ENCODE data around the gene ANAPC4. TPM values are rescaled to one million over a fixed set of nuclear protein-coding genes. Genes with fewer than 3 reads are reported as not detected.

Gene ANAPC4
- polyA plus RNA-seq, 1 donor from 2014 or later = 78.1 TPM

GRCh38 chr4:25410820-25411529, 33.9 kb downstream of the ANAPC4 start:
- Histone ChIP-seq H3K36me3 (ENCODE audit: insufficient read depth, low read length) (no peaks in the 10 kb centered on the region), H3K27me3 (ENCODE audit: insufficient read depth, low read depth, low read length) (no peaks in the 10 kb centered on the region), H3K9me2 (ENCODE audit: insufficient read depth, low read length) (no peaks in the 10 kb centered on the region), H4K20me1 (ENCODE audit: insufficient read depth) (no peaks in the 10 kb centered on the region), H3K9ac (ENCODE audit: low read length) (no peak overlapping the region), H3K4me3 (ENCODE audit: low read length) (no peak overlapping the region), H3K9me3 (ENCODE audit: low read length) (no peaks in the 10 kb centered on the region), H2AFZ (ENCODE audit: low read depth, low read length) (no peak overlapping the region), H3K27ac (ENCODE audit: low read length) (no peak overlapping the region), H3K4me2 (ENCODE audit: low read length) (no peak overlapping the region), H3F3A (ENCODE audit: insufficient read depth, low read length, poor library complexity, severe bottlenecking) (no peaks in the 10 kb centered on the region), H3K79me2 (replicated peaks; ENCODE audit: insufficient read depth, low read length) (no peaks in the 10 kb centered on the region)
- no peak for TF ChIP-seq RAD21 (conservative IDR thresholded peaks at IDR 0.05)
- TF ChIP-seq EZH2 (IDR thresholded peaks at IDR 0.05; ENCODE audit: borderline replicate concordance, insufficient read depth, low read length, poor library complexity, severe bottlenecking) = no peak
- no peak for TF ChIP-seq POLR2AphosphoS5 (IDR thresholded peaks at IDR 0.05)
- TF ChIP-seq TAF1 (IDR thresholded peaks at IDR 0.05; ENCODE audit: low read depth) = no peak
- TF ChIP-seq SMC3 (conservative IDR thresholded peaks at IDR 0.05; ENCODE audit: poor library complexity) = no peak
- TF ChIP-seq MXI1 (conservative IDR thresholded peaks at IDR 0.05; ENCODE audit: poor library complexity, severe bottlenecking) = no peak
- TF ChIP-seq, protein P1, sequence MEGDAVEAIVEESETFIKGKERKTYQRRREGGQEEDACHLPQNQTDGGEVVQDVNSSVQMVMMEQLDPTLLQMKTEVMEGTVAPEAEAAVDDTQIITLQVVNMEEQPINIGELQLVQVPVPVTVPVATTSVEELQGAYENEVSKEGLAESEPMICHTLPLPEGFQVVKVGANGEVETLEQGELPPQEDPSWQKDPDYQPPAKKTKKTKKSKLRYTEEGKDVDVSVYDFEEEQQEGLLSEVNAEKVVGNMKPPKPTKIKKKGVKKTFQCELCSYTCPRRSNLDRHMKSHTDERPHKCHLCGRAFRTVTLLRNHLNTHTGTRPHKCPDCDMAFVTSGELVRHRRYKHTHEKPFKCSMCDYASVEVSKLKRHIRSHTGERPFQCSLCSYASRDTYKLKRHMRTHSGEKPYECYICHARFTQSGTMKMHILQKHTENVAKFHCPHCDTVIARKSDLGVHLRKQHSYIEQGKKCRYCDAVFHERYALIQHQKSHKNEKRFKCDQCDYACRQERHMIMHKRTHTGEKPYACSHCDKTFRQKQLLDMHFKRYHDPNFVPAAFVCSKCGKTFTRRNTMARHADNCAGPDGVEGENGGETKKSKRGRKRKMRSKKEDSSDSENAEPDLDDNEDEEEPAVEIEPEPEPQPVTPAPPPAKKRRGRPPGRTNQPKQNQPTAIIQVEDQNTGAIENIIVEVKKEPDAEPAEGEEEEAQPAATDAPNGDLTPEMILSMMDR (IDR thresholded peaks at IDR 0.05; ENCODE audit: poor library complexity, severe bottlenecking) = no peak
- TF ChIP-seq REST (IDR thresholded peaks at IDR 0.05; ENCODE audit: borderline replicate concordance) = no peak
- TF ChIP-seq EP300 (conservative IDR thresholded peaks at IDR 0.05; ENCODE audit: poor library complexity, severe bottlenecking) = no peak

DNA sequence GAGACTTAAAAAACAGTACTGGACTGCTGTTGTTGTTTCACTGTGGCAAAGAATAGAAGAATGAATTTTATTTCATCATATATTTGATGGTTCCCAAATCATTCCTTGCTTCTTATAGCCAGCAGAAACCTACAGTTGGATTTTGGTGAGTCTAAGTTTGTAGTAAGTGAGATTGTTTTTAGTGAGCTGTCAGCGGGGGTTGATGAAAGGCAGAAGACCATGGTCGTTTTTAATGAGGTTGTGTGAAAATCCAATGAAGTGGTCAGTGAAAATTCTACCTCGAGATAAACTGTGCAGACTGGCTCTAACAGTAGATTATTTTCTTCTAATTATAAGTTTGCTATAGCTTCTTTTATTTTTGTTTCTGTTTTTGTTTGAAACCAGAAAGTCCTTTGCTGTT, 36.2 kb downstream of the ANAPC4 start:
- H2AFZ ChIP-seq (ENCODE audit: low read depth, low read length) = no peak overlapping the region
- H3F3A ChIP-seq (ENCODE audit: insufficient read depth, low read length, poor library complexity, severe bottlenecking) = no peaks in the 10 kb centered on the region
- no peaks in the 10 kb centered on the region for H3K36me3 ChIP-seq (ENCODE audit: insufficient read depth, low read length)
- H3K79me2 ChIP-seq (replicated peaks; ENCODE audit: insufficient read depth, low read length) = no peaks in the 10 kb centered on the region
- no peaks in the 10 kb centered on the region for H4K20me1 ChIP-seq (ENCODE audit: insufficient read depth)
- H3K4me2 ChIP-seq (ENCODE audit: low read length) = no peak overlapping the region
- H3K27me3 ChIP-seq (ENCODE audit: insufficient read depth, low read depth, low read length) = no peaks in the 10 kb centered on the region
- H3K9me3 ChIP-seq (ENCODE audit: low read length) = no peaks in the 10 kb centered on the region
- H3K9me2 ChIP-seq (ENCODE audit: insufficient read depth, low read length) = no peaks in the 10 kb centered on the region
- no peak overlapping the region for H3K27ac ChIP-seq (ENCODE audit: low read length)
- no peak overlapping the region for H3K9ac ChIP-seq (ENCODE audit: low read length)
- TF ChIP-seq MXI1 (conservative IDR thresholded peaks at IDR 0.05; ENCODE audit: poor library complexity, severe bottlenecking) (no peak), EP300 (conservative IDR thresholded peaks at IDR 0.05; ENCODE audit: poor library complexity, severe bottlenecking) (no peak), POLR2AphosphoS5 (IDR thresholded peaks at IDR 0.05) (no peak), SMC3 (conservative IDR thresholded peaks at IDR 0.05; ENCODE audit: poor library complexity) (no peak), EZH2 (IDR thresholded peaks at IDR 0.05; ENCODE audit: borderline replicate concordance, insufficient read depth, low read length, poor library complexity, severe bottlenecking) (no peak)
- no peak overlapping the region for H3K4me3 ChIP-seq (ENCODE audit: low read length)

Data from neural cell (in vitro differentiated cells).